Adrenal gland (tissue), 12 donors: ENCODE results near the gene INS. TPM values are rescaled to one million over a fixed set of nuclear protein-coding genes. Genes with fewer than 3 reads are reported as not detected.

Experiments
- DNase-seq, 7 donors: peaks; one replicate each; pipeline ENCODE4 v3.0.0-alpha.2; 2019 to 2020
- H3K27ac ChIP-seq, 5 donors: fragments of 200-600 bp; sonication (generic) in 4 of 5; 1 replicate in 3 of 5; 2 replicates in 2 of 5; pipeline versions ENCODE4 v1.5.1 to v1.8.0; 2016 to 2020; ENCODE audit warnings: mild to moderate bottlenecking in 1 of 5
- H3K27me3 ChIP-seq: fragments of 200-600 bp; 2 replicates; pipeline ENCODE4 v1.8.0; 2021
- H3K36me3 ChIP-seq, 2 donors: fragments of 200-600 bp; replicated peaks in 1 of 2; 1 replicate in 1 of 2; 2 replicates in 1 of 2; pipeline versions ENCODE4 v1.5.1 to v1.8.0; 2018 to 2022
- H3K4me1 ChIP-seq, 2 donors: fragments of 200-600 bp; replicated peaks in 1 of 2; 1 replicate in 1 of 2; 2 replicates in 1 of 2; pipeline versions ENCODE4 v1.5.1 to v1.8.0; 2018 to 2021
- H3K4me3 ChIP-seq, 4 donors: fragments of 200-600 bp; sonication (generic) in 3 of 4; one replicate each; pipeline ENCODE4 v1.5.1; 2016 to 2018
- H3K9me3 ChIP-seq, 3 donors: fragments of 200-600 bp; sonication (generic) in 1 of 3; replicated peaks in 1 of 3; 1 replicate in 2 of 3; 2 replicates in 1 of 3; pipeline versions ENCODE4 v1.5.1 to v1.8.0; 2016 to 2021
- CTCF ChIP-seq, 6 experiments: fragments of 450-650 bp in 4 of 6; fragments of 200-600 bp in 2 of 6; sonication (generic) in 1 of 6; IDR thresholded peaks; 1 replicate in 5 of 6; 2 replicates in 1 of 6; pipeline versions ENCODE4 v1.5.1 to v1.8.0; 2016 to 2021; ENCODE audit warnings: antibody characterized with exemption in 6 of 6, mild to moderate bottlenecking in 2 of 6, moderate library complexity in 1 of 6
- POLR2A ChIP-seq, 2 donors: fragments of 450-650 bp; IDR thresholded peaks; one replicate each; pipeline ENCODE4 v1.6.1; 2017; ENCODE audit warnings: antibody characterized with exemption in 2 of 2, mild to moderate bottlenecking in 2 of 2, moderate library complexity in 1 of 2
- WGBS, 4 donors: extraction: QIAGEN DNeasy Blood & Tissue Kit in 2 of 4; methylation state at CpG; one replicate each; pipeline versions ENCODE4 v1.1.5 to v1.1.7; 2013 to 2017; 5-methylcytosine and 5-hydroxymethylcytosine counted together
- intact Hi-C, 2 donors: fragments of 100-400 bp; cut with DNase I; formaldehyde crosslinking; loops; one replicate each; pipeline versions ENCODE4 v1.14.1 to v1.15.0; 2022 to 2023
- polyA plus RNA-seq, 3 donors: library from polyadenylated mRNA; stranded (reverse); fragments of 200-250 nt in 2 of 3; fragments of 350-450 nt in 1 of 3; fragmentation: Illumina TruSeq in 1 of 3; extraction: RNeasy Lipid Tissue Mini Kit (QIAGEN cat#74804) in 1 of 3; gene quantifications; one replicate each; pipeline ENCODE4 v1.2.3, GENCODE V29; 2013 to 2014
- total RNA-seq, 9 donors: library from RNA; depleted of rRNA in 4 of 9; stranded (reverse); fragments of >200 nt in 4 of 9; fragments of 120-200 nt in 1 of 9; fragmentation: NEBNext Ultra II Directional in 1 of 9; extraction: Animal tissue kit (Norgen Biotek cat#: 25700) in 1 of 9; gene quantifications; one replicate each; pipeline versions ENCODE4 v1.1.0 to v1.2.4, GENCODE V29; 2013 to 2023
- donor health status: healthy with polysubstance abuse.
- donor health status: Bipolar disorder and iron deficiency.
- donor health status: DM: yes; HTN: yes; CAD: no.
- donor health status: DM: no; HTN: no; CAD: no.
- donor health status: DM: no; HTN: no; CAD: no.
- donor health status: DM: yes; HTN: yes; CAD: no.

INS gene
- total and polyA plus RNA-seq, 12 donors, result 0.72 to 45.2 (median 6.5) TPM; not detected in 8

DNA sequence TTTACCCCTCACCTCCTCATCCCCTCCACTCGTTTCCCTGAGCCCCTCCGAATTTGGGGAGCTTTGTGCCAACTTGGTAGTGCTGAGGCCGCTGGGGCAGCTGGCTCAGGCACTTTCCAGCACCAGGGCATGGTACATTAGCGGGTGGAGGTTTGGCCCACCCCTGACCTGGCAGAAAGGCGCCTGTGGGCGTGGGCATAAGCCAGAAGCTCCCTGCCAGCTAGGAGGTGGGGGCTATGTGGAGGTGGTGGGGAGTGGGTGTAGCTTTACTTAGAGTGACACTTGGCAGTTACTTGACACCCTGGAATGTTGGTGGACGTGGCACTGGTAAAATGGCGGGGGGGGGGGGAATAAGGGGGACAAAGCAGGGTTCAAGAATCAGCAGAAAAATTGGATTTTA lies 11.5 kb downstream of the INS start:
- 46 to 59% (median 53%) methylated on average over 7 to 8 of the region's 8 CpGs for WGBS, 4 donors
- no peak for TF ChIP-seq POLR2A (IDR thresholded peaks at IDR 0.05)
- no peak for TF ChIP-seq CTCF (IDR thresholded peaks at IDR 0.05)
- no peak for DNase-seq
- Histone ChIP-seq H3K36me3 (no peaks in the 10 kb centered on the region), H3K9me3 (no peaks in the 10 kb centered on the region), H3K4me3 (no peak overlapping the region), H3K4me1 (peaks cover 0 to 6% of the 10 kb centered on the region in 2 donors), H3K27ac (no peak overlapping the region), H3K27me3 (peaks cover 20% of the 10 kb centered on the region)
- intact Hi-C loops, result no loop called here

GRCh38 chr11:2148595-2148994 lies 12.4 kb downstream of the INS start:
- intact Hi-C loops, result no loop called here
- Histone ChIP-seq H3K27ac (no peak overlapping the region), H3K27me3 (peaks cover 29% of the 10 kb centered on the region)

GRCh38 chr11:2147391-2147790 lies 13.6 kb downstream of the INS start:
- WGBS, 4 donors, result 57 to 72% (median 58%) methylated on average over 4 to 11 of the region's 11 CpGs
- no peak overlapping the region for H3K4me3 ChIP-seq
- no peak overlapping the region for H3K27ac ChIP-seq
- intact Hi-C loops, result no loop called here
- H3K9me3 ChIP-seq, result no peaks in the 10 kb centered on the region
- H3K36me3 ChIP-seq, result no peaks in the 10 kb centered on the region
- H3K4me1 ChIP-seq, result peaks cover 0 to 6% of the 10 kb centered on the region in 2 donors
- TF ChIP-seq POLR2A (IDR thresholded peaks at IDR 0.05) (no peak), CTCF (IDR thresholded peaks at IDR 0.05) (no peak)
- H3K27me3 ChIP-seq, result peaks cover 35% of the 10 kb centered on the region
- no peak for DNase-seq

More at GRCh38 chr11:2148595-2148994, 12.4 kb downstream of the INS start:
- H3K4me1 ChIP-seq, result peaks cover 0 to 6% of the 10 kb centered on the region in 2 donors
- H3K36me3 ChIP-seq, result no peaks in the 10 kb centered on the region
- no peak overlapping the region for H3K4me3 ChIP-seq
- 60 to 70% (median 64%) methylated on average over 5 of the region's 5 CpGs for WGBS, 4 donors
- TF ChIP-seq CTCF (IDR thresholded peaks at IDR 0.05), result no peak
- no peaks in the 10 kb centered on the region for H3K9me3 ChIP-seq
- DNase-seq, result no peak

GRCh38 chr11:2146051-2146450 lies 15.0 kb downstream of the INS start:
- 51 to 90% (median 57%) methylated on average over 6 to 19 of the region's 19 CpGs for WGBS, 4 donors
- peaks cover 49% of the 10 kb centered on the region for H3K27me3 ChIP-seq
- H3K36me3 ChIP-seq, result no peaks in the 10 kb centered on the region
- DNase-seq, result no peak
- intact Hi-C loops, result no loop called here
- TF ChIP-seq CTCF (IDR thresholded peaks at IDR 0.05) (no peak), POLR2A (IDR thresholded peaks at IDR 0.05) (no peak)
- H3K4me3 ChIP-seq, result no peak overlapping the region
- no peaks in the 10 kb centered on the region for H3K9me3 ChIP-seq
- no peak overlapping the region for H3K27ac ChIP-seq
- no peaks in the 10 kb centered on the region for H3K4me1 ChIP-seq
